TTC549 (cell line): ENCODE results near the gene H2AZ2.

ENCODE experiments used
- FAIRE-seq: peaks from 2 replicates; lab custom pipeline; 2012; peaks lifted over from hg19 to GRCh38; lab: Jason Lieb, UNC

H2AZ2 gene

DNA sequence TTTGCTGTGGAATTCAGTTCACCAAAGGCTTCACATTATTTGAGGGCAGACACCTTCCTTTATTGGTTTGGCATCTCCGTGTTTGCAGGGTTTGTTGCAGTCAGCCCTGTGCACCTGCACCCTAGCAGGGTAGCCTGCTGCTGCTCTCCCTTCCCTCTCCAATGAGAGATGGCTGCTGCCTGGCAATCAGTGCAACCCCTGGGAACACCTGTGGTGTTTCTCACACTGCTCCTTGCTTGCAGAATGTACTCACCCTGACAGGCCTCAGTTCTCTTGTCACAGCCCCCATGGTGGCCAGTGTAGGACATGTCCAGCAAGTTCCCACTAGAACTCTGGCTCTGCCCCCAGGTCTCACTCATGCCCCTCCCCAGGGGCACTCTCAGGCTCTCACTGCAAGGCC lies 63.5 kb downstream of the H2AZ2 start:
- no peak for FAIRE-seq

DNA sequence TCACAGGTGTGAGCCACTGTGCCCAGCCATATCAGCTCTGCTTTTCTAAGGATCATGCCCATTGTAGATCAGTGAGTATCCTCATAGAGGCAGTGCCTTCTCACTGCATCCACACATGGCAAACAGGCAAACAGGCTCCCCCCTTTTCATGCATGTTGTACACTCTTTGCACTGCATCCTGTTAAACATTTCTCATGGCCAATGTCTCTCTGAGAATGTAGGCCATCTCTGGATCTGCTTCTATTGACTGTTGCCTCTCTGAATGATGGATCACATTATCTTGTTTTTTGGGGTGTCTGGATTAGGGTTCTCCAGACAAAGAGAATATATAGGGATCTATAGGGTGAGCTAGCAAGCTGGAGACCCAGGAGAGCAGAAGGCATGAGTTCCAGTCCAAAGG lies 64.5 kb downstream of the H2AZ2 start:
- no peak for FAIRE-seq

DNA sequence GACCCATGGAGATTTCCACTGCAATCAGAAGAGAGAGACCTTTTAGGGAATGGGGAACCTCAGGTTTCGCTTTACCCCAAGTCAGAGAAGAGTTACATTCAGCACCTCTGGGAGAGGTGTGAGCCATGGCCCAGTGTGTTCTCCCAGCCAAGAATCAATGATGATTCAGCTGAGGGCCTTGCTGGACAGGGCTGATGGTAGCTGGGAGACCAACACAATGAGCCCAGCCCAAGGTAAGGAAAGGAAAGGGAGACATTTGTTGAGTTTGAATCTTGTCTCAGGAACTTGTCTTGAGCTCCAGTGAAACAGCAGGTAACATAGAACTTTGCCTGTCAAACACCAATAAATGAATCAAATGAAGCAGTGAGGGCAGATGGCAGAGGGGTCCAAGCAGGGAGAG lies 65.4 kb downstream of the H2AZ2 start:
- no peak for FAIRE-seq
